Ishikawa (cell line): Measurements from ENCODE around the gene MYL11.

Experiments used
- NFIC ChIP-seq: IDR thresholded peaks from 2 replicates; pipeline ENCODE4 v1.6.1; 2012
- REST ChIP-seq: IDR thresholded peaks from 2 replicates; pipeline ENCODE4 v1.6.1; 2012; ENCODE audit warnings: low read depth, mild to moderate bottlenecking
- YY1 ChIP-seq: IDR thresholded peaks from 2 replicates; pipeline ENCODE4 v1.6.1; 2012; ENCODE audit warnings: low read depth
- ZBTB7A ChIP-seq: IDR thresholded peaks from 2 replicates; pipeline ENCODE4 v1.6.1; 2012; ENCODE audit warnings: low read depth

GRCh38 chr16:30340621-30341020 lies 34.0 kb upstream of the MYL11 start:
- TF ChIP-seq NFIC: no peak
- TF ChIP-seq ZBTB7A: no peak
- TF ChIP-seq YY1: no peak
- no peak for TF ChIP-seq REST
